ENCODE results near the gene SUGP1. TPM values are rescaled to one million over a fixed set of nuclear protein-coding genes. Genes with fewer than 3 reads are reported as not detected.

Gene SUGP1
- total and polyA plus RNA-seq, 2 donors from 2014 or later: 34.7 to 53.1 TPM

- no peak for DNase-seq
- no peak overlapping the region for H3K9ac ChIP-seq (ENCODE audit: low read length in 3 of 3)
- no peak overlapping the region for H3K27ac ChIP-seq (ENCODE audit: low read depth in 2 of 2, low read length in 2 of 2)
- FAIRE-seq: no peak
- no peak overlapping the region for H3K4me3 ChIP-seq (ENCODE audit: low read length in 3 of 3)
- H3K27me3 ChIP-seq (ENCODE audit: control insufficient read depth, insufficient read depth, low read length): no peaks in the 10 kb centered on the region
- no peaks in the 10 kb centered on the region for H3K9me3 ChIP-seq (ENCODE audit: control insufficient read depth in 2 of 3, insufficient read depth in 1 of 3, low read length in 3 of 3)
- peaks cover 0 to 12% (median 8%) of the 10 kb centered on the region in 3 donors for H3K36me3 ChIP-seq (ENCODE audit: control insufficient read depth in 2 of 3, insufficient read depth in 3 of 3, low read length in 3 of 3)
- TF ChIP-seq CTCF (IDR thresholded peaks at IDR 0.05; ENCODE audit: borderline replicate concordance, extremely low read depth, insufficient read depth): no peak
- intact Hi-C loops (cut with DNase I): no loop called here
- H3K4me1 ChIP-seq (ENCODE audit: control insufficient read depth in 2 of 3, insufficient read depth in 2 of 3, low read depth in 1 of 3, low read length in 3 of 3): no peaks in the 10 kb centered on the region
Observed at GRCh38 chr19:19297759-19298158, 22.6 kb downstream of the SUGP1 start.

- Histone ChIP-seq H3K27ac (ENCODE audit: low read depth in 2 of 2, low read length in 2 of 2) (no peak overlapping the region), H3K36me3 (ENCODE audit: control insufficient read depth in 2 of 3, insufficient read depth in 3 of 3, low read length in 3 of 3) (peaks cover 0 to 10% (median 6%) of the 10 kb centered on the region in 3 donors), H3K4me3 (ENCODE audit: low read length in 3 of 3) (no peak overlapping the region), H3K27me3 (ENCODE audit: control insufficient read depth, insufficient read depth, low read length) (no peaks in the 10 kb centered on the region), H3K4me1 (ENCODE audit: control insufficient read depth in 2 of 3, insufficient read depth in 2 of 3, low read depth in 1 of 3, low read length in 3 of 3) (no peaks in the 10 kb centered on the region), H3K9ac (ENCODE audit: low read length in 3 of 3) (no peak overlapping the region), H3K9me3 (ENCODE audit: control insufficient read depth in 2 of 3, insufficient read depth in 1 of 3, low read length in 3 of 3) (no peaks in the 10 kb centered on the region)
- FAIRE-seq: no peak
- no peak for DNase-seq
- no peak for TF ChIP-seq CTCF (IDR thresholded peaks at IDR 0.05; ENCODE audit: borderline replicate concordance, extremely low read depth, insufficient read depth)
- intact Hi-C loops (cut with DNase I): no loop called here
Observed at GRCh38 chr19:19296953-19297689, 23.2 kb downstream of the SUGP1 start.

GRCh38 chr19:19294914-19295313 is 25.4 kb downstream of the SUGP1 start:
- Histone ChIP-seq H3K9ac (ENCODE audit: low read length in 3 of 3) (no peak overlapping the region), H3K4me3 (ENCODE audit: low read length in 3 of 3) (no peak overlapping the region), H3K36me3 (ENCODE audit: control insufficient read depth in 2 of 3, insufficient read depth in 3 of 3, low read length in 3 of 3) (peaks cover 0 to 5% (median 0%) of the 10 kb centered on the region in 3 donors), H3K27ac (ENCODE audit: low read depth in 2 of 2, low read length in 2 of 2) (no peak overlapping the region), H3K4me1 (ENCODE audit: control insufficient read depth in 2 of 3, insufficient read depth in 2 of 3, low read depth in 1 of 3, low read length in 3 of 3) (no peaks in the 10 kb centered on the region), H3K9me3 (ENCODE audit: control insufficient read depth in 2 of 3, insufficient read depth in 1 of 3, low read length in 3 of 3) (no peaks in the 10 kb centered on the region), H3K27me3 (ENCODE audit: control insufficient read depth, insufficient read depth, low read length) (no peaks in the 10 kb centered on the region)
- TF ChIP-seq CTCF (IDR thresholded peaks at IDR 0.05; ENCODE audit: borderline replicate concordance, extremely low read depth, insufficient read depth): no peak
- FAIRE-seq (no peak), DNase-seq (no peak)
- intact Hi-C loops (cut with DNase I): no loop called here

Data from kidney (tissue), 14 donors.